NCI-H1092 treated with DMSO at 0.1 percent for 48 hours (cell line): ENCODE results near the gene CBX7.

Experiments used
- DNase-seq: peaks from one replicate; lab custom pipeline; 2025; lab: John Stamatoyannopoulos, UW

CBX7 gene

DNA sequence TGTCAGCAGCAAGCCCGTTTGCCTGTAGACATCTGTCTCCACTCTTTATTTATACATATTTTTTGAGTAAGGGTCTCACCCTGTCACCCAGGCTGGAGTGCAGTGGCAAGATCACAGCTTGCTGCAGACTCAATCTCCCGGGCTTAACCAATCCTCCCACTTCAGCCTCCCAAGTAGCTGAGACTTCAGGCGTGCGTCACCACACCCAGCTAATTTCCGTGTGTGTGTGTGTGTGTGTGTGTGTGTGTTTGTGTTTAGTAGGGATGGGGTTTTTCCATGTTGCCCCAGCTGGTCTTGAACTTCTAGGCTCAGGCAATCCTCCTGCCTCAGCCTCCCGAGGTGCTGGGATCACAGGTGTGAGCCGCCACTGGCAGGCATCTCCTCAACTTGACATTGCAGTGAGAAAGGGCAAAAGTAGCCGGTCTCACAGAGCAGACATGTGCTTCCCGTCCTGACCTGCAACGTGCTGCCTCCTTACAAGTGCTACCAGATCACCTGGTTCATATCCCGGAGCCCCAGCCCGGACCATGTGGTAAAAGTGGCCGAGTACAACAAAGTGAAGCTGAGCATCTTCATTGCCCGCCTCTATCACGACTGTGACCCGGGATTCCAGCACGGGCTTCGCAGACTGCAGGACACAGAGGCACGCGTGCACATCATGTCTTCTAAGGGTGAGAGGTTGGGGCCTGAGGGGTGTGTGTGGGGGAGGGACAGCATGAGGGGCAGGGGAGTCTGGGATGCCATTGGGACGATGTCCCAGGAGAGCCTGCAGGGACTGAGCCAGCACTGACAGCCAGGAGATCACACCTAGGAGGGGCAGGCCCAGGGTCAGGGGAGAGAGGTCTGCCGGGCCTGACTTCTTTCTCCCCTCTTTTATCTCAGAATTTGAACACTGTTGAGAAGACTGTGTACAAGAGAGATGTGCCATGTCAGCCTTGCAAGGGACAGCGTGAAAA, 61.1 kb downstream of the CBX7 start:
- DNase-seq = no peak

GRCh38 chr22:39090426-39091064, 61.9 kb downstream of the CBX7 start:
- DNase-seq = no peak

GRCh38 chr22:39089928-39090327, 62.6 kb downstream of the CBX7 start:
- no peak for DNase-seq

- DNase-seq = no peak
Measured at GRCh38 chr22:39088685-39089032, 63.8 kb downstream of the CBX7 start.

DNA sequence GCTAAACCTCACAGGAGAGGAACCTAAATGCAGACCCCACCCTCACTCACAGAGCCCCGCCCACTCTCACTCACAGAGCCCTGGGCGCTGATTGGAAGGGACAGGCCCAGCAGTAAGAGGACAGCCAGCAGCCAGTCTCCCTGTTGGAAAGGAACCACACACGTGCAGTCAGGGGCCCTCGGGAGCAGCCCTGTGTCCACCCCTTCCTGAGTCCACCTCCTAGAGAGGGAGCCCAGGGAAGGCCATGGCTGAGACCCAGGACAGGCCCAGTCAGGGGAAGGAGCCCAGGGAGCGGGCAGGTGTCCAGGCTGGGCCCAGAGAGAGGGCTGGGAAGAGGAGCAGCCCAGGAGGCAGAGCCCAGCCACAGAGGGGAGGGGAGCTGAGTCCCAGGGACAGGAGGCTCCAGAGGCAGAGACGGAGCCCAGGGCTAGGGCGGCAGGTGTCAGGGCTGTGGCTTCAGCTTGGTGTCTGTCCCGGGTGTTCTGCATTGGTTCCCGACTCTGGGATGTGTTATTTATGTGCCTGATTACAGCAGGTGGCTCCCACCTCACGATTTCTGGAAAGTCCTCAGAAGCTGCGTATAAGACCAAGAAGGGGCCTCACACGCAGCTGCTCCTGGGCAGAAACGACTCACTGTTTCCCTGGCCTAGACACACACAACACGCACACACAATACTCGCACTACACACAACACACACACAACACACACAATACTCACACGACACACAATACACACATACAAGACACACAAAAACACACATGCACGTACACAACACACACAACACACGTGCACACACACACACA, 64.4 kb downstream of the CBX7 start:
- DNase-seq = no peak

GRCh38 chr22:39087098-39087497, 65.4 kb downstream of the CBX7 start:
- DNase-seq = no peak

DNA sequence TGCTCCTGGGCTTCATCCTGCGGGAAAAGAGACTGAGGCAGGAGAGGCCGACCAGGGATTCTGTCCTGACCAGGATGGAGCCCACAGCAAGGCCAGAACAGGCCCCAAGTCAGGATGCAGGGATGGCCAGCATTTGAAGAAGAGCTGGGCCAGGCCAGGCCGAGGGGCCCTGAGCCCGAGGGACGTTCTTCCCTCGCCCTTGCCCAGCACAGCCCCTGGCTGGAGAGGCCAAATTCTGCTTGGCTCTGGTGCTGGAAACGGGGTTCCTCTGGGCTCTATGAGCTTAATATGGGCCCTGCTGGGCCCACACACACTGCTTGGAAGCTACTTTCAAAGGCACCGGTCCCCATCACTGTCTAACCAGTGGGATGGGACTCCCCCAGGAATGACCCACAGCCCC, 67.8 kb downstream of the CBX7 start:
- DNase-seq = no peak

- no peak for DNase-seq
Measured at GRCh38 chr22:39083212-39084165, 69.0 kb downstream of the CBX7 start.

- DNase-seq = no peak
Measured at GRCh38 chr22:39081598-39081997, 70.9 kb downstream of the CBX7 start.

DNA sequence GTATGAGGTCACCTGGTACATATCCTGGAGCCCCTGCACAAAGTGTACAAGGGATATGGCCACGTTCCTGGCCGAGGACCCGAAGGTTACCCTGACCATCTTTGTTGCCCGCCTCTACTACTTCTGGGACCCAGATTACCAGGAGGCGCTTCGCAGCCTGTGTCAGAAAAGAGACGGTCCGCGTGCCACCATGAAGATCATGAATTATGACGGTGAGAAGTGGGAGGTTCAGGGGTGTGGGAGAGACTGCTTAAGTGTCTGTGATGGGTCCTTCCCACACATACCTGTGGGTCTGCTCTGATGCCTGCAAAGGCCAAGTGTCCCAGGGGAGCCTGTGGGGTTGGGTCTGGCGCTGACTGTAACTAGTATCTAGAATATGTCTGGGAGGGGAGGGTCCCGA, 71.5 kb downstream of the CBX7 start:
- DNase-seq = no peak
